ENCODE data around the gene CPNE4.

DNA sequence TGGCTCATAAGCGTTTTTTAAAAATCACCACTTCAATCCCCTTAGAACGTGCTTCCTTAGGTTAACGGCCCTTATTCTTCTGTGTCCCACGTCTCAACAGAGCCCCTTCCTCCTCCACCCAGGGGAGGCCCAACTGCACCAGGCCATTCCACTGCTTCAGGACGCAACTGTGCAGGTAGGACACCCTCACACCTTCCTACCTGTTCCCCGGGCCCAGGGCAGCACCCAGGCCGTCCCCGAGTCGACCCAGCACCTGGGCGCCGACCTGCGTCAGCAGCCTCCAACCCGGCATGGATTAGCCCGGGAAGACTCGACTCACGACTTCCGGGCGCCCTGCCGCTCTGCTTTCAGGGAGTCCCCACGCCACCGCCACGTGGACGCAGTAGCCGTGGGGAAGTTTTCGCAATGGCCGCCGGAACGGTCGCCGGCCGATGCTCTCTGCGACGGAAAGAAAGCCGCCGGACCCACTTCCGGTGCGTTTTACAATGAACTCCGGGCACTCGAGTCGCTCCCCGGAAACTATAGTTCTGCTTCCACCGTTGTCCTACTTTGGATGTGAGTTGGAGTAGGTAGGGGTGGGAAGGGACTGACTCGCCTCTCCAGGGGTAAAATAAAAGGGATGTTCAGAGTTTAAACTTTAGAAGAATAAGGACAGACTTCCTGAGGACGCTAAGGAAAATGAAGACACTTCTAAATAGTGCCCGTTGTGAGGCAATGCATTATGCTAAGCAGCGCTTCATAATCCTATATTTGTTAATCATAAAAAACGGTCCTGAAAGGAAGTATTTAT, 532.1 kb downstream of the CPNE4 start, which contains the start of gene MRPL3:
- TF ChIP-seq CTCF (IDR thresholded peaks at IDR 0.05; ENCODE audit: low read length) (no peak), EZH2 (optimal IDR thresholded peaks at IDR 0.05; ENCODE audit: low read depth, low read length) (no peak)
